Raji (cell line): Measurements from ENCODE around the gene OSBPL2.
A peak's percentile ranks its signal among the peaks of the same experiment; 100 is the strongest.

Experiments
- POLR2A ChIP-seq: IDR thresholded peaks from 2 replicates; pipeline ENCODE4 v1.6.1; 2011; ENCODE audit warnings: low read depth, low read length, control low read depth; ENCODE audit not compliant: insufficient read depth

OSBPL2 gene

DNA sequence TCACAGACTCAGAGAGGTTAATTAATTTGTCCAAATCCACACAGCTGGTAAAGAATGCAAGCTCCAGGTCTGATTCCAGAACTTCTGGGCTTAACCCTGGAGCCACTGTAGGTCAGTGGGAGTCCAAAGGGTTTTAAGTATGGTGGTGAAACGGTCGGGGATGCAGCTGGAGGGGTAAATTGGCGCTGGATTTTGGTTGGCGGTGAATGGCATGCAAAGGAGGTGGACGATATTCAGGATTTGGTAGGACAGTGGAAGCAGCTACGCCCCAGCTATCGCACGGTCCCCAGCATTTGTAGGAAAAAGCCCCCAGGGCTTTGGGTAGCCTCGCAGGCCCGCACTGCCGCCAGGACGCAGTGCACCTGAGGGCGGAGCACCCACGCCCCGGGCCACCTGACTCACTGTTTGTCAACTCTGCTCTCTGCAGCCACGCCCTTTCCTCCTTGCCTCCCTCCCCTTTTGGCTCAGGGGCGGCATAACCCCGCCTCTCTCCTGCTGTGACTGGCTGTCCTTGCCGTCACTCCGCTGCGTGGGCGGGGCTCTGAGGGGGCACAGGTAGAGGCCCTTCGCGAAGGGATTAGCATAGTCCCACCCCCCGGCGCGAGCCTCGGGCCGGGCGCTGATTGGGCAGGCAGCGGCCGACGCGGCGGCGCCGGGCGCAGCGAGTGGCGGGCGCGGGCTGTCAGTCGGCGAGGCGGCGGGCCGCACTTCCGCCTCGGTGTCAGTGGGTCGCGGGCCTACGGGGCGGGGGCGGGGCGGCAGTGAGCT, at the start of gene OSBPL2:
TSS of gene OSBPL2 (plus strand) at position 721 of the 768 bp plus-strand sequence. CDS start 17,664 bp downstream, outside the sequence.
- peak; percentile 48; the same call in 1 of the 2 replicates for TF ChIP-seq POLR2A

DNA sequence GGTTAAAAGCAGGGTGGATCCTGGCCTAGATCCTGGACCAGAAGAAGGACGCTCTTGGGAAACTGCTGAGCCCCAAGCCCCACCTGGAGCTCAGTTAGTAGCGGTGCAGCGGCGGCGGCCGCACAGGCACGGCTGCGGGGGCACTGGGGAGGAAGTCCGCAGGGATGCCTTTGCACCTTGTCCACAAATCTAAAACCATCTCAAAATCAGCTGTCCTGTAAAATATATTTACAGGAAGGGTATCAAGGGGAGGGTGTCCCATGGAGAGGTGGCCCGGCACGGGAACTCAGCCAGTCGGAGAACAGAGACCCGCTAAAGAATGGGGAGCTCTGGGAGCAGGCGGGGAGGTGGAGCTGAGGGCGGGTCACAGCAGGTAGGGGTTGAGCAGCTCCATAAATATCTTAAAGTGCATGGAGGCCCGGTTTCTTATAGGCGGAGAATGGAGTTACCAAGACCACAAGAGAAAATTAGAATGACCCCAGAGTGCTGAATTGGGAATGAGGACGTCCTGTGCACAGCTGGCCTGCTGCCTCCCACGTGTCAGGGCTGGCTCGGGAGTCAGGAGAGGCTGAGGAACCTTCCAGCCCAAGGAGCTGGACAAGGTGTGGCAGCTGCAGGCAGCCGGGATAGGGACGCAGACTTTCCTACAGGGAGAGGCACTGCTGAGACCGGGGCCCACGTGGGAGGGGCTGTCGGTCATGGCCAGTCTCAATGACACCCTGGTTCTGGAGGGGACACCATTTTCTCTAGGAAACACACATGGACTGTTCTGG, 47.5 kb upstream of the OSBPL2 start:
- no peak for TF ChIP-seq POLR2A

DNA sequence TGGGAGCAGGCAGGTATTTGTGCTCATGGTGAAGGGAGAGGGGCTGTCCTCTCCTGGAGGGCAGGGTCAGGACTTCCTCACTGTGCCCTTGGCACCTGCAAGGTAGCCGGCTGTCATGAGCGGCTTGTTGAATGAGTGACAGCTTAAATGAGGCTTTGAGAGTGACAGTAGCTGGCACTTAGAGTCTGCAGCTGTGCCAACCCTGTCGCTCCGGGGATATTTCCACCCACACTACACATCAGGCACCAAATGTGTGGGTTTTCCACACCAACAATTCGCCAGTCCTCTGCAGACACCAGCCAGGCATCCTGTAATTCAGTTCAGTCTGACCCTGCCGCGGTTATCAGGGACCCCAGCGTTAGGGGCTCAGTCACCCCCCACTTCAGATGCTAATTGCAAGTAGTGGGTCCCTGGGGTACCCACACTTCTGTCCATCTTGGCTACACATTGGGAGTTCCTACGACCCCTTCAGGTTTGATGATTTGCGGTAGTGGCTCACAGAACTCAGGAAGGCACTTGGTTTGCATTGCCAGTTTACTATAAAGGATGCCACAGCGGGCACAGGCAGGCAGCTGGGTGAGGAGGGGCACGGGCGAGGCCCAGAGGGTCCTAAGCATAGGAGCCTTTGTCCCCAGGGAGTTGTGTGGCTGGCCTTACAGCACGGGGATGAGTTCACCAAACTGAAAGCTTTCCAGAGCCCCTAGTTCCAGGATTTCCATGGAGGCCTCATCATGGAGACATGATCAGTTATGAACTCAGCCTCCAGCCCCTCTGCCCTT, 46.4 kb upstream of the OSBPL2 start:
- no peak for TF ChIP-seq POLR2A

DNA sequence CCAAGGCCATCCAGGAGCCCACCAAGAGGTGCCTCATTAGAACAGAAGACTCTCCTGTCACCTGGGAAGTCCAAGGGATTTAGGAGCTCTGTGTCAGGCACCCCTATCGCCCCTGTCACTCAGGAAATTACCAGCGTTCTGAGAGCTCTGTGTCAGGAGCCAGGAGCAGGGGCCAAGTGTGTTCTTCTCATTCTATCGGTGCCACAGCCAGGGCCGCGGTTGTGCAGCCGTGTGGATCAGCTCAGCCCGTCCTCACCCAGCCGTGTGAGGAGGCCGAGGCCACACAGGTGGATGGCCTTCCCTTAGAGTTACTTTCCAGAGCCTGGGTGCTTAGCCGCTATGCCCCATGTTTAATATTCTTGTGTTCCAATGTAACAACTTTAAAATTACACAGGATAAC, 45.7 kb upstream of the OSBPL2 start:
- no peak for TF ChIP-seq POLR2A

DNA sequence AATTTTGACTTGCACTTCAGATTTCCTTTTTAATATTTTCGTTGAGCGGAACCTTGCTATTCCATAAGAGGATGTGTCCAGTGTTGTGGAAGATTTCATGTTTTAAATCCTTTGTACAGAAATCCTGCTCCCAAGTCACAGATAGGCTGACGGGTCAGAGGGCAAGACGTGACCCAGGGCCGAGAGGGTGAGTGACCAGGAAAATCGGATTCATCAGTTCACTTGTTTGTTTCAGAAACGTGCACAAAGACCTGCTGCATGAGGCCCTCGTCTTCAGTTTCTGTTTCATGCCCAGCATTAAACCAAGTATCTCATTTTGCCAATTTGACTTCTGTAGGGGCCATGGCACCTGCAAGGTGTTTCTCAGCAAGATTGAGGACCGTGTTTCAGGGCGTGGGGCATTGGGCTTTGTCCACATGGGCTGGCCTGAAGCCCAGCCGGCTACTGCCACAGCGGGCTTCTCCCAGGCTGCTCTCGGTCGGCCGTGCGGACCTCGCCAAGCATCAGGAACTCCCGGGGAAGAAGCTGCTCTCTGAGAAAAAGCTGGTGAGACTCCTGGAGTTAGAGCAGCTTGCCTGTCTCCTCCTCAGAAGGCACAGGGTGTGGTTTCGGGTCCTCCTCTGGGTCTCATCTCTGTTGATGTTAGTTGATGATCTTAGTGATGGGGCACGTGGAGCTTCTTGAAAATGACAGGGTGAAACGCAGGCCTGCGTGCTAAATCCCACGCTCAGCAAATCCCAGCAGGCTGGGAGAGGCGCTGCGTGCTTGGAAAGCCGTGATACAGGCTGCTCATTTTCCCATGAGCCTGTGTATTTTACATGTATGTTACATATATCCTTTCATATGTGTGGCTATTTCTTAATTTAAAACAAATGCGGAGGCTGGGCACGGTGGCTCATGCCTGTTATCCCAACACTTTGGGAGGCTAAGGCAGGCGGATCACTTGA, 45.0 kb upstream of the OSBPL2 start:
- TF ChIP-seq POLR2A = no peak

DNA sequence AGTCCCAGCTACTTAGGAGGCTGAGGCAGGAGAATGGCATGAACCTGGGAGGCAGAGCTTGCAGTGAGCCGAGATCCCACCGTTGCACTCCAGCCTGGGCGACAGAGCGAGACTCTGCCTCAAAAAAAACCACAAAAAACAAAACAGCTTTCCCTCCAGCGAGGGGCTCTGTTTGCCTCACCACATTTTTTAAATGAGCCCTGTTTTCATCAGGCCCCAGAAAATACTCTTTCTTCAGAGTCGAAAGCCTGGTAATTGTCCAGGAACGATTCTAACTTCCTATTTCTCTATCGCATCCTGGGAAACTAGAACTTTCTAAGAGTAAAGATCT, 43.3 kb upstream of the OSBPL2 start:
- no peak for TF ChIP-seq POLR2A

DNA sequence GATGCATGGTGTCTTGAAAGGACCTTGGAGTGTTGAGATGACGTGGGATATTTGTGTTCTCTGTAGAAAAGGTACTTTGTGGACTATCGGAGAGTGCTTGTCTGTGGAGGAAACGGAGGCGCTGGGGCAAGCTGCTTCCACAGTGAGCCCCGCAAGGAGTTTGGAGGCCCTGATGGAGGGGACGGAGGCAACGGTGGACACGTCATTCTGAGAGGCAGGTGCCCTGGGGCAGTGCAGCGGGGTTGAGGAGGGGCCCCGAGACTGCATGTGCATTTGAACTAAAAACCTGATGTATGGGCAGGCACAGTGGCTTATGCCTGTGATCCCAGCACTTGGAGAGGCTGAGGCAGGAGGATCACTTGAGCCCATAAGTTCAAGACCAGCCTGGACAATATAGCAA, 42.6 kb upstream of the OSBPL2 start:
- no peak for TF ChIP-seq POLR2A

DNA sequence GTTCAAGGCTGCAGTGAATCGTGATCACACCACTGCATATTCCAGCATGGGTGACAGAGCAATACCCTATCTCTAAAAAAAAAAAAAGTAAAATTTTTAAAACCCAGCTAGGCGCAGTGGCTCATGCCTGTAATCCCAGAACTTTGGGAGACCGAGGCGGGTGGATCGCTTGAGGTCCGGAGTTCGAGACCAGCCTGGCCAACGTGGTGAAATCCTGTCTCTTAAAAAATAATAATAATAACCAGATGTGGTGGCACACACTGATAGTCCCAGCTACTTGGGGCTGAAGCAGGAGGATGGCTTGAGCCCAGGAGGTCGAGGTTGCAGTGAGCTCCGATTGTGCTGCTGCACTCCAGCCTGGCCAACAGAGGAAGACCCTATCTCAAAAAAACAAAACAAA, 42.0 kb upstream of the OSBPL2 start:
- no peak for TF ChIP-seq POLR2A

DNA sequence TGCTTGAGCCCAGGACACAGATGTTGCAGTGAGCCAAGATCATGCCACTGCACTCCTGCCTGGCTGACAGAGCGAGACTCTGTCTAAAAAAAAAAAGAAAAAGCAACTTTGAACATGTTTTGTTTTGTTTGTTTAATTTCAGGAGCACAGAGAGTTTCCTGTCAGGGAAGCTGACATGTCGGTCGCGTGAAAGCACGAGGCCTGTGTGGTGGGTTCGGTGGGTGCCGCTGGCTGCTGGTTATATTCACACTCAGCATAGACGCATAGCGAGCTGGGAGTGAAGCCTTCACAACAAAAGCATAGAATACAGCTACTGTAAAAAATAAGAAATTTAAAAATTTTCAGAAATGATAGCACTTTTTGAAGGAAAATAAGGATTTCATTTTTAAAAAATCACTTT, 41.0 kb upstream of the OSBPL2 start:
- TF ChIP-seq POLR2A = no peak

DNA sequence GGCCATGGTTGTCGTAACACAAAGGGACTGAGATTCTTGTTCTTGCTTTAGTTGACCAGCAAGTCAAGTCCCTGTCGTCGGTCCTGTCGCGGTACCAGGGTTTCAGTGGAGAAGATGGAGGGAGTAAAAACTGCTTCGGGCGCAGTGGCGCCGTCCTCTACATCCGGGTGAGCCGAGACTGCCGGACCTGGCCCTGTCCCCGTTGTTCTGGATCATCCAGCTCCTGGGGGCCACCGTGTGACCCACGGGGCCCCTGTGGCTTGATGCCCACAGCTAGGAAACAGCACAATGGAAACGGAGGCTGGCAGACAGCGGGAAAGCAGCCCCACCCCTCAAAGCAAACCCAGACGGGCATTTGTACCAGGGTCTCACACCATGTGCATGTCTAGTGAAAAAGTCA, 40.5 kb upstream of the OSBPL2 start:
- TF ChIP-seq POLR2A = no peak

DNA sequence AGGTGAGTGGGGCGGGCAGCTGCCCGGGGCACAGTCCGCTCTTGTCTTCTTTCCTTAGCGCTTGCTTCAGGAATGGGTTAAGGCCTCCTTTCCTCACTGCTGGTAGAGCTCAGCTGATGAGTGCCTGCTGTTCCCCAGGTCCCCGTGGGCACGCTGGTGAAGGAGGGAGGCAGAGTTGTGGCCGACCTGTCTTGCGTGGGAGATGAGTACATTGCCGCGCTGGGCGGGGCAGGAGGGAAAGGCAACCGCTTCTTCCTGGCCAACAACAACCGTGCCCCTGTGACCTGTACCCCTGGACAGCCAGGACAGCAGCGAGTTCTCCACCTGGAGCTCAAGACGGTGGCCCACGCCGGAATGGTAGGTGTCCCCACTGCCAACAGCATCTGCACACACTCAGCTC, 39.8 kb upstream of the OSBPL2 start:
- TF ChIP-seq POLR2A = no peak

DNA sequence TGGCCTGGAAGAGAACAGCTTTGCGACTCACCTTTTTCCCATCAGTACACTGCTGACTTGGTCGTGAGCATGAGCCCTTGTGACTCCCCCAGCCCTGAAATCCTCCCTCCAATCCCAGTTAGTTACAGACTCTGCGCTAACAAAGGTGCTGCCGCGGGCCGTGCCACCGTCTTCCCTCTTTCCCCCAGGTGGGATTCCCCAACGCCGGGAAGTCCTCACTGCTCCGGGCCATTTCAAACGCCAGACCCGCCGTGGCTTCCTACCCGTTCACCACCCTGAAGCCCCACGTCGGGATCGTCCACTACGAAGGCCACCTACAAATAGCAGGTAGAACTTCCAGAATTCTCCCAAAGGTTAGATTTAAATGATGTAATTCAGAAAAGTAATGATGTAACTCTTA, 39.4 kb upstream of the OSBPL2 start:
- no peak for TF ChIP-seq POLR2A

DNA sequence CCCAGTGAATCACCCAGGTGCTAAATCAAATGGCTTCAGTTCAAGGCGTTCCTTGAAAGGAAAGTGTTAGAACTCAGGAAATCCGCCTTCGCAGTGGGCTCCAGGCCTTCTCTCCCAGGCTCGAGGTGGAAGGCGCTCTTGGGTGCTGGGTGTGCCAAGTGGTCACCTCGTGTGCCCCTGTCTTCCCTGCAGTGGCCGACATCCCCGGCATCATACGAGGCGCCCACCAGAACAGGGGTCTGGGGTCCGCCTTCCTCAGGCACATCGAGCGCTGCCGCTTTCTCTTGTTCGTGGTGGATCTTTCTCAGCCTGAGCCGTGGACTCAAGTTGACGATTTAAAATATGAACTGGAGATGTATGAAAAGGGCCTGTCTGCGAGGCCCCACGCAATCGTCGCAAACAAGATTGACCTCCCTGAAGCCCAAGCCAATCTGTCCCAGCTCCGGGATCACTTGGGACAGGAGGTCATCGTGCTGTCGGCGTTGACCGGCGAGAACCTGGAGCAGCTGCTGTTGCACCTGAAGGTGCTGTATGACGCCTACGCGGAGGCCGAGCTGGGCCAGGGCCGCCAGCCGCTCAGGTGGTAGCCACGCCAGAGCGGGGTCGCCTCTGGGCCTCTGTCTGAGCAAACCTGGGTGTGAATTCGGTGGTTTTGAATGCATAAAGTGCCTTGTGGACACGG, 37.7 kb upstream of the OSBPL2 start:
- TF ChIP-seq POLR2A = no peak
